Cardiac muscle cell (in vitro differentiated cells and primary cell): Measurements from ENCODE around the gene PLCL1. TPM values are rescaled to one million over a fixed set of nuclear protein-coding genes. Genes with fewer than 3 reads are reported as not detected.
A peak's percentile ranks its signal among the peaks of the same experiment; 100 is the strongest.

ENCODE experiments used
- DNase-seq, 2 donors: peaks; one replicate each; pipeline versions ENCODE4 v3.0.0 to v3.0.0-alpha.2; 2010 to 2017; ENCODE audit warnings: low read depth in 1 of 2, low spot score in 1 of 2
- H3K27ac ChIP-seq: fragments of 200-600 bp; sonication (generic); 2 replicates; pipeline ENCODE4 v1.5.1; 2016
- H3K27me3 ChIP-seq: fragments of 200-600 bp; sonication (generic); 2 replicates; pipeline ENCODE4 v1.6.0; 2016; ENCODE audit warnings: control low read depth
- H3K36me3 ChIP-seq: fragments of 200-600 bp; sonication (generic); 2 replicates; pipeline ENCODE4 v1.5.1; 2016; ENCODE audit warnings: control low read depth
- H3K4me1 ChIP-seq: fragments of 200-600 bp; sonication (generic); 2 replicates; pipeline ENCODE4 v1.8.1; 2017; ENCODE audit warnings: low read depth, mild to moderate bottlenecking, mixed run types
- H3K4me3 ChIP-seq: fragments of 200-600 bp; sonication (generic); 2 replicates; pipeline ENCODE4 v1.5.1; 2016; ENCODE audit warnings: mild to moderate bottlenecking
- H3K9me3 ChIP-seq: fragments of 200-600 bp; sonication (generic); 2 replicates; pipeline ENCODE4 v1.5.1; 2017; ENCODE audit warnings: low read depth, mild to moderate bottlenecking, control low read depth
- polyA plus RNA-seq: library from polyadenylated mRNA; unstranded; fragments of >200 nt; fragmentation: Nextera tagmentation; extraction: Ambion mirVana; gene quantifications from 2 replicates; pipeline ENCODE4 v1.2.1, GENCODE V29; 2016
- total RNA-seq: library from RNA; depleted of rRNA; stranded (reverse); fragments of >200 nt; gene quantifications from 2 replicates; pipeline ENCODE4 v1.2.3, GENCODE V29; 2016
- TF ChIP-seq, protein P1 (sequence below): IDR thresholded peaks from 2 replicates; pipeline ENCODE4 v1.5.1; 2012; ENCODE audit warnings: low read depth, mild to moderate bottlenecking, low read length

PLCL1 gene
- total and polyA plus RNA-seq, 2 experiments from 2014 or later = 4.9 to 7.8 TPM

DNA sequence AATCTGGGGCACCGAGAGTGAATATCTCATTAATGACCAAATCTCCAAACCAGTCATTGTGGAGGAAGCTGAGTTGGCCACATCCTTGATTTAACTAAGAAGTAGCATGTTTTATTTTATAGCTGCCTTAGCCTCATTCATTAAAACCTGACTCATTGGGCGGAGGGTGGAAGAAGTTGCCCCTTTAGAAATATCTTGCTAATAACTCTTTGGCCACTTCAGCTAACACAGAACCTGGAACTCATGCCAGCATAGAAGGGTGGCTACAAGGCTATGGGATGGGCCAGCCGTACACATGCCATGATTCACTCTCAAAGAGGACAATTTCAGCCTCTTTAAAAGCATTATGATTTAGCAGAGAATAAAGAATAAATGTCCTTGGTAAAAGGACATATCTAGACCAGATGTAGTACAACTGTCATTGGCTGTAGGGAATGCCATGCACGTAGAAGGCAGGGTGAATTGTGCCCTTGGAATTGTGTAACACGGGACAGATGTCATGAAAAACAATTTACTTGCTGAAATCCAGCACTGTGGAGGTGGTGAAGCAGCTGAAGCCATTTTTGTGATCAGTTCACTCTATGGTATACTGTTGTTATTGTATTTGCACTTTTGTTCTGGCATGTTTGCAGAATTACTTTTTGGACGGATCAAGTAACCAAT, 330.0 kb downstream of the PLCL1 start:
- TF ChIP-seq, protein P1, sequence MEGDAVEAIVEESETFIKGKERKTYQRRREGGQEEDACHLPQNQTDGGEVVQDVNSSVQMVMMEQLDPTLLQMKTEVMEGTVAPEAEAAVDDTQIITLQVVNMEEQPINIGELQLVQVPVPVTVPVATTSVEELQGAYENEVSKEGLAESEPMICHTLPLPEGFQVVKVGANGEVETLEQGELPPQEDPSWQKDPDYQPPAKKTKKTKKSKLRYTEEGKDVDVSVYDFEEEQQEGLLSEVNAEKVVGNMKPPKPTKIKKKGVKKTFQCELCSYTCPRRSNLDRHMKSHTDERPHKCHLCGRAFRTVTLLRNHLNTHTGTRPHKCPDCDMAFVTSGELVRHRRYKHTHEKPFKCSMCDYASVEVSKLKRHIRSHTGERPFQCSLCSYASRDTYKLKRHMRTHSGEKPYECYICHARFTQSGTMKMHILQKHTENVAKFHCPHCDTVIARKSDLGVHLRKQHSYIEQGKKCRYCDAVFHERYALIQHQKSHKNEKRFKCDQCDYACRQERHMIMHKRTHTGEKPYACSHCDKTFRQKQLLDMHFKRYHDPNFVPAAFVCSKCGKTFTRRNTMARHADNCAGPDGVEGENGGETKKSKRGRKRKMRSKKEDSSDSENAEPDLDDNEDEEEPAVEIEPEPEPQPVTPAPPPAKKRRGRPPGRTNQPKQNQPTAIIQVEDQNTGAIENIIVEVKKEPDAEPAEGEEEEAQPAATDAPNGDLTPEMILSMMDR = no peak
- no peak overlapping the region for H3K27ac ChIP-seq
- no peaks in the 10 kb centered on the region for H3K27me3 ChIP-seq
- no peak for DNase-seq
- no peak overlapping the region for H3K4me3 ChIP-seq
- no peaks in the 10 kb centered on the region for H3K4me1 ChIP-seq
- no peaks in the 10 kb centered on the region for H3K36me3 ChIP-seq
- H3K9me3 ChIP-seq = no peaks in the 10 kb centered on the region

DNA sequence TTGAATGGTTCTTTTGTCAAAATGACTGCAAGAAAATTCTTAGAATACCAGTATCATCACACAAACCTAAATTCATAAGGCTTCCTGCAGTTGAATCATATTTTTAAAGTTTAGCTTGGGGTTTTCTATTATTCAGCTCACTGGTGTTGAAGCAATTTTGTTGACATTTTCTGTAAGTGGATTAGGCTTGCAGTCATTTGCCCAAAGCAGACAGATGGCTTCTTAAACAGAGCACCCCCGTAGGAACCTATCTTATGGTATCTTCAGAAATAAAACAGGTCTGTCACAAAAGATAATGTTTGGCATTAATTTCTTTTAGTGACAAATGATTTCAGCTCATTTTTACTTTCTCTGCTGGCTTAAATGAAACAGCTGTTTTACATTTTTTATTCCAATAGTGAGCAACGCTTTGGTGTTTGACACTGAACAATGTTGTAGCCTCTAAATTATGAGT, 331.1 kb downstream of the PLCL1 start:
- H3K4me1 ChIP-seq = no peaks in the 10 kb centered on the region
- no peak overlapping the region for H3K27ac ChIP-seq
- H3K27me3 ChIP-seq = no peaks in the 10 kb centered on the region
- TF ChIP-seq, protein P1 = no peak
- no peaks in the 10 kb centered on the region for H3K9me3 ChIP-seq
- peak in 1 of 2 donors; percentile 11 for DNase-seq
- no peak overlapping the region for H3K4me3 ChIP-seq
- no peaks in the 10 kb centered on the region for H3K36me3 ChIP-seq

DNA sequence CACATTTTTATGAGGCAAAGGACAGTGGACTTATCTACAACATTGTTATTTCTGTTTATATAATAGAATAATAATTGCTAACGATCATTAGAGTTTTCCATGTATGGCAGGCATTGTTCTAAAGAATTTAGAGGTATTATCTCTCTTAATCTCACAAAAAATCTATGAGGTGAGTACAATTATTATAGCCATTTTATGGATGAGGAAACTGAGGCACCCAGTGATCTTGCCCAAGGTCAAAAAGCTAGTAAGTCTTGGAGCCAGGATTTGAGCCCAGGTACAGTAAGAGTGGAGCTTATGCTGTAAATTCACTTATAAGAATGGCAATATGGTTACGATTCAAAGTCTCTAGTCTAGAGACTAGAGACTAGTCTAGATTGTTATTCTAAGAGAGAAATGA, 331.7 kb downstream of the PLCL1 start:
- no peak for DNase-seq
- TF ChIP-seq, protein P1 = no peak
- Histone ChIP-seq H3K9me3 (no peaks in the 10 kb centered on the region), H3K27me3 (no peaks in the 10 kb centered on the region), H3K4me1 (no peaks in the 10 kb centered on the region), H3K36me3 (no peaks in the 10 kb centered on the region), H3K27ac (no peak overlapping the region), H3K4me3 (no peak overlapping the region)

DNA sequence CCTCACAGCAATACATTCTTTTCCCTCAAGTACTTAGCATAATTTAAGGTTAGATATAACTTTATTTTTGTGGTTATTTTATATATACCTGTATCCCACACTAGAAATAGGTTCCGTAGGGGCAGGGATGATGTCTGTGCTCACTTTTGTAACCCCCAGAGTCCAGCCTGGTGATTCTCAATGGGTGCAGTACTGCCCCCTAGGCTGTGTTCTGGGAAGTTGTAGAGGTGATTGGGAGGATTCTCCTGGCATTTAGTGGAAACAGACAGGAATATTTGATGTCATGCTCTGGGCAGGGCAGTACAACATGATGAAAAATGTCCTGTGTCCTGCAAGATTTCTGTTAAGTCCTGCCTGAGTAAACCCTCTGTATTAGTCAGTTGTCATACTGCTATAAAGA, 333.3 kb downstream of the PLCL1 start:
- Histone ChIP-seq H3K36me3 (no peaks in the 10 kb centered on the region), H3K27me3 (no peaks in the 10 kb centered on the region), H3K9me3 (no peaks in the 10 kb centered on the region), H3K4me1 (no peaks in the 10 kb centered on the region), H3K27ac (no peak overlapping the region), H3K4me3 (no peak overlapping the region)
- TF ChIP-seq, protein P1 = peak; percentile 21
- no peak for DNase-seq

DNA sequence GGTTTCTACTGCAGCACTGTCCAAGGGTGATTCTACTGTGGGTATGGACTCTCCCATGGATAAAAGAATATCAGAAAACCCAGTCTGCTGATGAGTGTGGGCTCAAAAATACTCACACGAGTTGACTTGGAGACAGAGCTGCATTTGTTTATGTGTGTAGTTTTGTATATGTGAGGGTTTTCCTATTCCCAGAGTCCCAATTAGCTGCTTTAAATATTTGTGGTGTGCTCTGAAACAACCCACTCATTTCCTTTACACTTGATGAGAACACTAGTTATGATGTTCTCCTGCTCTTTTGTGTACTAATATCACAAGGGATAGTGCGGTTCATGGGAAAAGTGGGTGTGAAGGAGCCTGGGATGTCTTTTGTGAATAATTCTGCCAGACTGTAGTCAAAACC, 337.3 kb downstream of the PLCL1 start:
- Histone ChIP-seq H3K27me3 (no peaks in the 10 kb centered on the region), H3K4me1 (no peaks in the 10 kb centered on the region), H3K27ac (no peak overlapping the region), H3K9me3 (no peaks in the 10 kb centered on the region), H3K4me3 (no peak overlapping the region), H3K36me3 (no peaks in the 10 kb centered on the region)
- DNase-seq = peak in 1 of 2 donors; percentile 12
- TF ChIP-seq, protein P1 = no peak
